Thymus (tissue), 11 donors: ENCODE measurements around the gene GAK. TPM values are rescaled to one million over a fixed set of nuclear protein-coding genes. Genes with fewer than 3 reads are reported as not detected.

ENCODE experiments used
- DNase-seq, 9 donors: peaks; one replicate each; pipeline ENCODE4 v3.0.0-alpha.2; 2013; ENCODE audit warnings: low spot score in 9 of 9, low read depth in 6 of 9, missing footprints in 1 of 9
- H3K27ac ChIP-seq, 2 donors: one replicate each; pipeline ENCODE4 v1.5.1; 2013; ENCODE audit warnings: control low read depth in 1 of 2, low read depth in 1 of 2, low read length in 1 of 2, mild to moderate bottlenecking in 1 of 2, moderate library complexity in 1 of 2
- H3K27me3 ChIP-seq, 2 donors: one replicate each; pipeline ENCODE4 v1.5.1; 2013; ENCODE audit warnings: low read length in 1 of 2; ENCODE audit not compliant: control insufficient read depth in 2 of 2, insufficient read depth in 1 of 2
- H3K36me3 ChIP-seq, 2 donors: one replicate each; pipeline ENCODE4 v1.5.1; 2013; ENCODE audit warnings: low read length in 1 of 2, mild to moderate bottlenecking in 1 of 2, moderate library complexity in 1 of 2; ENCODE audit not compliant: control insufficient read depth in 2 of 2, insufficient read depth in 2 of 2
- H3K4me1 ChIP-seq, 2 donors: one replicate each; pipeline ENCODE4 v1.5.1; 2013; ENCODE audit warnings: low read length in 2 of 2; ENCODE audit not compliant: control insufficient read depth in 2 of 2, insufficient read depth in 2 of 2
- H3K4me3 ChIP-seq, 2 donors: one replicate each; pipeline ENCODE4 v1.5.1; 2013; ENCODE audit warnings: low read length in 2 of 2, control low read depth in 1 of 2, mild to moderate bottlenecking in 1 of 2
- H3K9me3 ChIP-seq, 2 donors: one replicate each; pipeline ENCODE4 v1.5.1; 2013; ENCODE audit warnings: low read length in 1 of 2, mild to moderate bottlenecking in 1 of 2; ENCODE audit not compliant: control insufficient read depth in 2 of 2, insufficient read depth in 1 of 2
- WGBS: extraction: QIAGEN DNeasy Blood & Tissue Kit; methylation state at CpG from one replicate; pipeline ENCODE4 v1.1.7; 2013; 5-methylcytosine and 5-hydroxymethylcytosine counted together
- polyA plus RNA-seq: library from polyadenylated mRNA; stranded (reverse); fragments of 200-250 nt; gene quantifications from one replicate; pipeline ENCODE4 v1.2.3, GENCODE V29; 2013
- total RNA-seq: library from RNA; stranded (reverse); fragments of 120-200 nt; gene quantifications from one replicate; pipeline ENCODE4 v1.2.4, GENCODE V29; 2013
- donor health status: healthy.

Gene GAK
- total and polyA plus RNA-seq, 2 donors: 47.5 to 230 TPM

DNA sequence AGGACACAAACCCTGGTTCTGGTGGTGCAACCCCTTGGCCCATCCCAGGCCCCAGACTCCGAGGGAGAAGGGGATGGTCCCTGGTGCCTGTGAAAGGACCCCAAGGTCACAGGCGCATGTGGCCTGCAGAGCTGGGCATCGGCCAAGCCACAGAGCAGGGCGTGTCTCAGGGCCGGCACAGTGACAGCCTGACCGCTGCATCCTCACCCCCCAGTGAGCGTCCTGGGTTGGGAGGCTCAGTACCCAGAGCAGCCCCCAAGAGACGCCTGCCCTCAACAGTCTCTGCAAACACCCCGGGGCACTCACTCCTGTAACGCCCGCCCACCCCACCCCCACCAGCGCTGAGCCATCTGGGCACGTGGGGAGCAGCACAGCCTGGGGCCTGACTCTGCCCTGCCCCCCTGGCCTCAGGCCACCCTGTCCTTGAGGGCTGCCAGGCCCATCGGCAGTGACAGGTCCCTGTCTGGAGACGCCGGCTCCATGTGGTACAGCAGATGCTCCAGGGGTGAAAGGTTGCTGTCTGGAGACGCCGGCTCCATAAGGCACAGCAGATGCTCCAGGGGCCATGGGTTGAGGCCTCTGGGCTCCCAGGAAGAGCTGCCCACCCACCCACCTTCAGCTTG is 81.7 kb downstream of the GAK start:
- WGBS: 98% methylated on average over 18 of the region's 18 CpGs

DNA sequence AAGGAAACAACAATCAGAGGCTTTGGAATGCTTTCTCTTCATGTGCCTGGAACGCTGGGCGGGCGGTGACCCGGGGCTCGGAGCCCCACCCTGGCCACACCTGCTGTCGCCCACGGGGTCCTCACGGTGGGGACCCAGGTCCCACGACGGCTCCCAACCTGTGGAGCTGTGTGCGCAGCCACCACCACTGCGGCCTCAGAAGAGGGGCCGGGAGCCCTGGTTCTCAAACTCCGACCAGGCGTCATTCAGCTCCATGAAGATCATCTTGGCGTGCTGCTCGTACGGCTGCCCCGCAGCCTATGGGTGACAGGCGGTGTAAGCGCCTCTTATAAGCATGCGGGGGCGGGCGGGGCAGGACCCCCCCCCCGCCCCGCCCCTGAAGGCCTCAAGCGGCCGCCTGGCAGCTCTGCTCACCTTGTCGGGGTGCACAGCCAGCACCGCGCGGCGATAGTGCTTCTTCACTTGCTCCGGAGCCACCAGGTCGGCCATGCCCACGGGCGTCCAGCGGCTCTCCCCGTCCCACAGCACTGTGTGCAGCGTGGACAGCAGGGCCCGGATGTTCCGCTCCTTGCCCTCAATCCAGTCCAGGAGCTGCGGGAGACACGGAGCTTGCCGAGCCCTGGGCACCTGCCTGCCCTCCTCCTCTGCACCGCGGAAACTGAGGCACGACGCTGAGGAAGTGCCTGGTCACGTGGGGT is 82.5 kb downstream of the GAK start:
- peaks cover 0 to 12% of the 10 kb centered on the region in 2 donors for H3K9me3 ChIP-seq
- 98% methylated on average over 50 of the region's 50 CpGs for WGBS
- H3K27ac ChIP-seq: no peak overlapping the region
- no peaks in the 10 kb centered on the region for H3K4me1 ChIP-seq
- H3K4me3 ChIP-seq: no peak overlapping the region
- no peaks in the 10 kb centered on the region for H3K27me3 ChIP-seq
- peaks cover 35 to 51% of the 10 kb centered on the region in 2 donors for H3K36me3 ChIP-seq
- DNase-seq: no peak

More for the DNA sequence above, 81.7 kb downstream of the GAK start:
- peaks cover 39 to 54% of the 10 kb centered on the region in 2 donors for H3K36me3 ChIP-seq
- H3K27ac ChIP-seq: no peak overlapping the region
- H3K4me1 ChIP-seq: no peaks in the 10 kb centered on the region
- no peak overlapping the region for H3K4me3 ChIP-seq
- DNase-seq: no peak
- peaks cover 0 to 4% of the 10 kb centered on the region in 2 donors for H3K9me3 ChIP-seq
- H3K27me3 ChIP-seq: no peaks in the 10 kb centered on the region

DNA sequence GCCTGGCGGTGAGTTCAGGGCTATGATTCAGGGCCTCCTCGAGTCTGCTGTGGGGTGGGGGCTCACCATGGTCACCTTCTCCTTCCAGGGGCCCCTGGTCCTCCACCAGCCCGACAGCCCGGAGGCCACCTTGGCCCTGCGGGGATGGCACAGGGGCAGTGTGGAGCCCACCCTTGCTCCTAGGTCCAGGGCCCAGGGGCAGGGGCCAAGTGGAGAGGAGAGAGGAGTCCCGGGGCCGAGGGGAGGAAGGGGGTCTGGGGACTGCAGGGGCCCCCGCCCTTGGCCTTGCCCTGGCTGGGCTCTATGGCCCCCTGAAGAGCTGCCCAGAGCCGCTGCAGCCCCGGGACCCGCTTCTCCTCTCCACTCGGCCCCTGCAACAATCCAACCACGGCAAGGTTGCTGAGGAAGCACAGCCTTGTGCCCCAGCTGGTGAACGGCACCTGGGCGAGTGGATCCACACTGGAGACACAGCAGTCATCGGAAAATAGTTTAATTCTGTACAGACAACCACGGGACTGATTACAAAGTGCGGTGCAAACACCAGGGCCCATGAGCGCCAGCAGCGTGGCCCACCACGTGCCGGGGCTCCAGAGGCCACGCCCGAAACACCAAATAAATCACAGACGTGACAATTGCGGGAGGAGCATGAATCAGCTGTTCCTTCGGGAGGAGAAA is 83.2 kb downstream of the GAK start:
- peaks cover 29 to 51% of the 10 kb centered on the region in 2 donors for H3K36me3 ChIP-seq
- H3K4me3 ChIP-seq: no peak overlapping the region
- WGBS: 90% methylated on average over 27 of the region's 27 CpGs
- H3K27ac ChIP-seq: no peak overlapping the region
- DNase-seq: no peak
- peaks cover 0 to 16% of the 10 kb centered on the region in 2 donors for H3K9me3 ChIP-seq
- H3K4me1 ChIP-seq: no peaks in the 10 kb centered on the region
- H3K27me3 ChIP-seq: no peaks in the 10 kb centered on the region

DNA sequence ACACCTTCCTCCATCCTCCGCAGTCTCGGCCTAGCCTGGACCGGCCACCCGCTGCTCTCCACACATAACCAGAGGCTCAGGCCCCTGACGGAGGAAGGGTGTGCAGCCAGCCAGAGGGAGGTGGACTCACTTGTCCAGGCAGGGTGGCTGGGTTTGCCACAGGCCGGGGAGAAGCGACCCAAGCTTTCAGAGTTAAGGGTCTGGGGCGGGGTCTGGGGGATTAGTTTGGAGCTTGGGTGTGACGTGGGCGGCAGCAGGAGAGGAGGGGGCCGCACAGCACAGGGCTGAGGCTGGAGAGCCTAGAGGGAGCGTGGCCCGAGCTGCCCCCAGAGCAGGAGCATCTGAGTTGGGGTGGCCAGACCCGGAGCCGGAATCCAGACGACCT is 83.8 kb downstream of the GAK start:
- no peaks in the 10 kb centered on the region for H3K27me3 ChIP-seq
- no peaks in the 10 kb centered on the region for H3K4me1 ChIP-seq
- WGBS: 93% methylated on average over 16 of the region's 16 CpGs
- peaks cover 29 to 51% of the 10 kb centered on the region in 2 donors for H3K36me3 ChIP-seq
- no peak for DNase-seq
- no peak overlapping the region for H3K27ac ChIP-seq
- H3K4me3 ChIP-seq: no peak overlapping the region
- H3K9me3 ChIP-seq: peaks cover 0 to 16% of the 10 kb centered on the region in 2 donors

DNA sequence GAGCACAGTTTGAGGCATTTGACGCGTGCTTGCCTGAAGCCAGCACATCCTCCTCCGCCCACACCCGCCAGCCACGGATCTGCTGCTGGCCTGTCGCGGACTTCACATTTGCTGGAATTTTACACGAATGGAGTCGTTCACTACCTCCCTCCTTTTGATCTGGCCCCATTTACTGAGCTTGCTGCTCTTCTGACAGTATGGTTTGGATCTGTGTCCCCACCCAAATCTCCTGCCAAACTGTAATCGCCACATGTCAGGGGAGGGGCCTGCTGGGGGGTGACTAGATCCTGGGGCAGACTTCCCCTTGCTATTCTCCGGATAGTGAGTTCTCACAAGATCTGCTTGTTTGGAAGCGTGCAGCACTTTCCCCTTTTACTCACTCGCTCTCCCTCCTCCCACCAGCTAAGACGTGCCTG is 86.3 kb downstream of the GAK start:
- no peak overlapping the region for H3K27ac ChIP-seq
- peaks cover 23 to 31% of the 10 kb centered on the region in 2 donors for H3K36me3 ChIP-seq
- H3K27me3 ChIP-seq: no peaks in the 10 kb centered on the region
- H3K4me1 ChIP-seq: no peaks in the 10 kb centered on the region
- no peak overlapping the region for H3K4me3 ChIP-seq
- no peak for DNase-seq
- 92% methylated on average over 14 of the region's 14 CpGs for WGBS
- H3K9me3 ChIP-seq: peaks cover 0 to 16% of the 10 kb centered on the region in 2 donors

DNA sequence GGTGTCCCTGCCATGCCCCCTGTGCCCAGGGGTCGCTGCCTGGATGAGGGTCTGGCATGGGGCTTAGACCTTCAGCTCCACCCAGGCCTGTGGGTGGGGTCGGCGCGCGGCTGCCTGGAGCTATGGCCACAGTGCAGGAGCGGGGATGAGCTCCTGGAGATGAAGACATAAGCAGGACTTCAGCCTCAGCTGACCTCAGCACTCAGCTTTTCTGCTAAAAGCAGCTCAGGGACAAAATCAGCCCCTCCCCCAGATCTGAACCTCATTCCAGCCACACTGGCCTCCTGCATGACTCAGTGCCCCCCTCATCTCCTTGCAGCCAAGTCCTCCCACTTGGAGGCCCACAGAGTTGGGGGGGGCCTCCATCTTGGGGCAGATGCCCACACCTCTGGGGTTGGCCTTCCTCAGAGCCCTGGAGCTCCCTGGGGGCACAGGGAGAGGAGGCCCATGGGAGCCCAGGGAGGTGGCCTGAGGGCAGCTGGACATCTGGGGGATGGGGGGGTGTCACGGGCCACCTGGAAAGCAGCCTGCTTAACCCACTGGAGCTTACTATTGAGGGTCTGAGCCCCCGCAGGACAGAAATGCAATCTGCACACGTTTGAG is 86.8 kb downstream of the GAK start:
- H3K4me1 ChIP-seq: no peaks in the 10 kb centered on the region
- H3K4me3 ChIP-seq: no peak overlapping the region
- H3K9me3 ChIP-seq: peaks cover 0 to 16% of the 10 kb centered on the region in 2 donors
- H3K27ac ChIP-seq: no peak overlapping the region
- no peak for DNase-seq
- no peaks in the 10 kb centered on the region for H3K27me3 ChIP-seq
- peaks cover 19 to 26% of the 10 kb centered on the region in 2 donors for H3K36me3 ChIP-seq
- WGBS: 95% methylated on average over 9 of the region's 9 CpGs

DNA sequence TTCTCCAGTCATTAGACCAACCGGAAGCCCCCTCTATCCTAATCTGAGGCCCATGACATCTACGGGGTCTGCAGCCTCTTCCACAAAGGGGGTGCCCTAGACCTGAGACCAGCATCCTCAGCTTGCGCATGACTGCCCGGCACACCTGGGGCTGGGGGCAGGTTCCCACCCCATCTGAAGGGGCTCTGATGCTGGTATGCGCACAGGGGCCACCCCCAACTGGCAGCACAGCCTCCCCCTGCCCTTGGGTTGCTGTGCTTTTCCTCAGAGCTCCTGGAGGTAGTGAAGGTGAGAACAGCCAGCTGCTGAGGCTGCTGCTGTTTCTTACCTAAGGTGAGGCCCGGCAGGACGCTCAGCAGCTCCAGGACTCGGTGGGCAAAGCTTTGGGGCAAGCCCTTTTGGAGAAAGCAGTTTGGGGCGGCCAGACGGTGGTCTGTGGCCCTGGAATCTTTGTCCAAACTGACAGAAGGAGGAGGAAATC is 87.3 kb downstream of the GAK start:
- Histone ChIP-seq H3K9me3 (peaks cover 0 to 16% of the 10 kb centered on the region in 2 donors), H3K27me3 (no peaks in the 10 kb centered on the region), H3K27ac (no peak overlapping the region), H3K36me3 (peaks cover 14 to 21% of the 10 kb centered on the region in 2 donors), H3K4me3 (no peak overlapping the region), H3K4me1 (no peaks in the 10 kb centered on the region)
- WGBS: 96% methylated on average over 10 of the region's 10 CpGs
- no peak for DNase-seq

DNA sequence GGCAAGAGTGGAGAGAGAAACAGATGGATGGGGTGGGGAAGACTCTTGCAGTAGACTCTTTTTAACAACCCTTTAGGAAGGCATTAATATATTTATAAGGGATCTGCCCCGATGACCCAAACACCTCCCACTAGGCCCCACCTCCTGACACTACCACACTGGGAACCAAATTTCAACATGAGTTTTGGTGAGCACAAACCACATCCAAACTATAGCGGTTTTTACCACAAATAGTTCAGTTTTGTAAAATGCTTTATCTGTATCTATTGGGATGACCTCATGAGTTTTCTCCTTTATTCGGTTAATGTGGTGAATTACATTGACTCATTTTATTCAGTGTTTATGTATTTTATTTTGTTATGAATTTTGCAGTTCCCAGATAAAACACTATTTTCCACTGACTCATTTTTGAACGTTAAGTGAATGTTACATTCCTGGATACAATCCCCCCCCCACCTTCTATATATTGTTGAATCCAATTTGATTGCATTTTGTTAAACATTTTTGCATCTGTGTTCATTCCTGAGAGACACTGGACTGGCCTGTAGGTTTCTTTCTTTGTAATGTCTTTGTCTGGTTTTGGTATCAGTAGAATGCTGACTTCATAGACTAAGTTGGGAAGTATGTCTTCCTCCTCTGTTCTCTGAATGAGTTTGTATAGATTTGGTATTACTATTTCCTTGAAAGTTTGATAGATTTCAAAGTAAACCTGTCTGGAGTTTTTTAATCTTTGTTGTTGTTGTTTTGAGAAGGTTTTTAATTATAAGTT is 92.3 kb downstream of the GAK start:
- no peak for DNase-seq
- Histone ChIP-seq H3K4me3 (no peak overlapping the region), H3K4me1 (no peaks in the 10 kb centered on the region), H3K36me3 (no peaks in the 10 kb centered on the region), H3K9me3 (peaks cover 5 to 36% of the 10 kb centered on the region in 2 donors), H3K27me3 (no peaks in the 10 kb centered on the region), H3K27ac (no peak overlapping the region)
- 96% methylated on average over 4 of the region's 4 CpGs for WGBS
